Muscle of leg (tissue), 11 donors: ENCODE results near the gene GPS1. TPM values are rescaled to one million over a fixed set of nuclear protein-coding genes. Genes with fewer than 3 reads are reported as not detected.

Source experiments
- DNase-seq: peaks from one replicate; pipeline ENCODE4 v3.0.0; 2013
- H3K27ac ChIP-seq: one replicate; pipeline ENCODE4 v1.5.1; 2013; ENCODE audit warnings: mild to moderate bottlenecking, low read length, control low read depth
- H3K27me3 ChIP-seq: one replicate; pipeline ENCODE4 v1.6.1; 2013; ENCODE audit warnings: low read length; ENCODE audit not compliant: control insufficient read depth, insufficient read depth
- H3K36me3 ChIP-seq: one replicate; pipeline ENCODE4 v1.6.1; 2013; ENCODE audit warnings: low read length; ENCODE audit not compliant: control insufficient read depth, insufficient read depth
- H3K4me1 ChIP-seq: one replicate; pipeline ENCODE4 v1.6.1; 2013; ENCODE audit warnings: low read length; ENCODE audit not compliant: control insufficient read depth, insufficient read depth
- H3K4me3 ChIP-seq: one replicate; pipeline ENCODE4 v1.5.1; 2013; ENCODE audit warnings: low read length, control low read depth
- H3K9me3 ChIP-seq: replicated peaks from 2 replicates; pipeline ENCODE4 v1.6.1; 2013; ENCODE audit warnings: low read depth, low read length; ENCODE audit not compliant: control insufficient read depth
- WGBS: methylation state at CpG from one replicate; pipeline ENCODE4 v1.1.5; 2013; ENCODE audit warnings: missing lambda C conversion rate; ENCODE audit not compliant: insufficient coverage; 5-methylcytosine and 5-hydroxymethylcytosine counted together
- polyA plus RNA-seq, 8 donors: library from polyadenylated mRNA; unstranded; fragments of 120-200 nt; gene quantifications; one replicate each; pipeline versions ENCODE4 v1.2.1 to v1.2.3, GENCODE V29; 2013; ENCODE audit warnings: inconsistent platforms in 1 of 8, low replicate concordance in 1 of 8; ENCODE audit not compliant: insufficient read length in 8 of 8, insufficient read depth in 1 of 8
- total RNA-seq: library from RNA; stranded (reverse); fragments of 120-200 nt; gene quantifications from one replicate; pipeline ENCODE4 v1.2.4, GENCODE V29; 2013

GPS1 gene
- total and polyA plus RNA-seq, 9 donors: 68.1 to 87.7 (median 76.7) TPM

DNA sequence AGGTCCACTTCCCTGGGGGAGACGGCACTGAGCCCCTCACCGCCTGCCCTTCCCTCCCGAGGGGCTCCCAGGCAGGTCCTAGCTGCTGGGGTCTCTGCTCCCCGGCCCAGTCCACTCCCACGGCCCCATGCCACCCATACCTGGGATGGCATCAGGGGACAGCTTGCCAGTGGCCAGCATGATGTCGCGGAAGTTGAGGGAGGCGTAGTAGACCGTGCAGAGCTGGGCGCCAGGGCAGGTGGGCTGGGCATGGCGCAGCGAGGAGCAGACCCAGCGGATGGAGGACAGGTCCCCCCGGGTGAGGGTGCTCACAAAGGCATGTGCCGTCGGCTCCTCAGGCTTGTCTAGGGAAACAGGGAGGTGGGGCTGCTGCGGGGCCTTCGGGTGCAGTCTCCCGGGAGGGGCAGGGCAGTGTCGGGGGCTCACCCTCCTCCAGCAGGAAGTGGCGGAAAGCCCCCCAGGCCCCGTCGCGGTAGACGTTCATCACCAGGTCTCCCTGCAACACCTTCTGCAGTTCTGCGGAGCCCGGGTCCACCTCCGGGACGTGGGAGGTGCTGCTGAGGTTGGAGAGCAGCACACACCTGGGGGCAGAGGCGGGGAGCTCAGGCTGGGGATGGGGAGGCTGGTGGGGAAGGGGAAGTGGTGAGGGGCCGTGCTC lies 32.8 kb downstream of the GPS1 start:
- no peaks in the 10 kb centered on the region for H3K9me3 ChIP-seq
- H3K4me1 ChIP-seq: no peaks in the 10 kb centered on the region
- no peak for DNase-seq
- no peaks in the 10 kb centered on the region for H3K27me3 ChIP-seq
- no peak overlapping the region for H3K27ac ChIP-seq
- H3K36me3 ChIP-seq: peaks cover 98% of the 10 kb centered on the region
- WGBS: 85% methylated on average over 26 of the region's 31 CpGs
- H3K4me3 ChIP-seq: no peak overlapping the region

DNA sequence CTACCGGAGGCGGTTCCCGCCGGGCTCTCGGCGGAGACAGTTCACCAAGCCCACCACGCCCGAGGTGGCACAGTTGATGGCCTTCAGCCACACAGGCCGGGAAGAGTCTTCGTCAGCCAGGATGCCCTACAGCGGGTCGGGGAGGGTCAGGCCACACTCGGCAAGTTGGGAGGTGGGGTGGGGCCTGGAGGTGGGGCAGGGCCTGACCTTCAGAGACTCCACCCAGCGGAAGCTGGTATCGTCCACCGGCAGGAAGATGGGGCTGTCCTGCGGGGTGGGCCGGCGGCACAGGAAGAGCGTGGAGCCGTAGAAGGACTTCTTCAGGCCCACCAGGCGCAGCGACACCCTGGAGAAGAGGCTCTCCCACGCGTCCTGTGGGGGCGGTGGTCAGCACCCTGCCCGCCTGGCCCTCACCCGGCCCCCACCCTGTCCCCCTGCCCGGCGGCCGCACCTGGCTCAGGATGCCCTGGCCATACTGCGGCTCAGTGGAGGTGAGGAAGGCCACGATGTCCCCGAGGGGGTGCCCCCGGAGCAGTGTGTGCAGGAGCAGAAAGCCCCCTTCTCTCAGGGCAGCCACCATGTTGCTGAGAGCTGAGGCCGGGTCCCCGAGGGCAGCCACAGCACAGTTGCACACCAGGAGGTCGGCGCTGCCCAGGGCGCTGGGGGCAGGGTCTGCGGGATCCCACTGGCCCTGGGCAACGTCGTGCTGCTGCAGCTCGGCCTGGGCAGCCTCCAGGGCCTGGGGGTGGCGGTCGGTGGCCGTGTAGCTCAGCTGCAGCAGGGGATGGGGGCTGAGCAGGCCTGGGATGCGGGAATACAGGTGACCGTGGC lies 33.5 kb downstream of the GPS1 start:
- Histone ChIP-seq H3K4me3 (no peak overlapping the region), H3K36me3 (peaks cover 98% of the 10 kb centered on the region), H3K9me3 (no peaks in the 10 kb centered on the region), H3K4me1 (no peaks in the 10 kb centered on the region), H3K27ac (no peak overlapping the region), H3K27me3 (no peaks in the 10 kb centered on the region)
- DNase-seq: no peak
- 84% methylated on average over 42 of the region's 49 CpGs for WGBS

GRCh38 chr17:82085931-82086764 lies 34.5 kb downstream of the GPS1 start:
- 90% methylated on average over 20 of the region's 25 CpGs for WGBS
- no peaks in the 10 kb centered on the region for H3K4me1 ChIP-seq
- no peak overlapping the region for H3K4me3 ChIP-seq
- no peak for DNase-seq
- H3K27me3 ChIP-seq: no peaks in the 10 kb centered on the region
- H3K36me3 ChIP-seq: peaks cover 98% of the 10 kb centered on the region
- H3K9me3 ChIP-seq: no peaks in the 10 kb centered on the region
- H3K27ac ChIP-seq: no peak overlapping the region

DNA sequence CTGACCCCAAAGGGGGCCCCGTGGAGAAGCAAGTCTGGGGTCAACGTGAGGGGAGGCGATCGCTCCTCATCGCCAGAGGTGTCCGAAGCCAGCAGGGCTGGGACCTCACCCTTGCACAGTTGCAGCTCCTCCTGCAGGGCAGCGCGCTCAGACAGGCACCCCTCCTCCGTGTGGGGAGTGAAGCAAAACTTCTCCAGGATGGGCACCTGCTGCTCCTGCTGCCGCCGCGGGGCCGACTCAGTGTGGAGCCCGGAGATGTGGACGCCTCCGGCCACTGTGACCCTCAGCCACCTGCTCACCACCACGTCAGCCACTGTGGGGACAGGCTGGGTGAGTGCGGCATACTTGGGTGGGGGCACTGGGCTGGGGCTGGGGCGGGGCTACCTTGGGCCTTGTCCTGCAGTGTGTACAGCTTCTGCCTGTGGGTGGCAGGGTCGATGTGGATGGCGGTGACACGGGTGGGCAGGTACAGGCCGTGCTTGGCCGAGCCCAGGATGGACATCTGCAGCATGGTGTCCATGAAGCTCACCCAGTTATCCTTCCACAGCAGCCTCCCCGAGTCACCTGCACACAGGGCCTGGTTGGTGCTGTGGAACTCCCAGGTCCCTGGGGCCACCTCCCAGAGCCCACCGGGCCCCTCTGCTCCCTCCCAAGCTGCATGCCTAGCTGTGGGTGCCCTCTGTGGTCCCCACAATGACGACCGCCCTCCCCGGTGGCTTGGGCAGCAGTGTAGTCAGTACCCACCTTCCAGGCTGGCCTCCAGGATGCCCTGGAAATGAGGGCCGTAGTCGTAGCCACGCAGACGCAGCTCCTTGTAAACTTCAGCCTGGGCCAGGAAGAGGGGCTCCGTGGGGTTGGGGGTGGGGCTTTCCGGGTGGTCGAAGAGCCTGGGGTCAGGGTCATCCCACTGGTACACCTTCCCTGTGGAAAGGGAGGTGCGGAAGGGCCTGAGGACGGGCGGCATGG lies 35.5 kb downstream of the GPS1 start:
- Histone ChIP-seq H3K4me3 (no peak overlapping the region), H3K4me1 (no peaks in the 10 kb centered on the region), H3K27me3 (no peaks in the 10 kb centered on the region), H3K36me3 (peaks cover 100% of the 10 kb centered on the region), H3K27ac (no peak overlapping the region), H3K9me3 (no peaks in the 10 kb centered on the region)
- DNase-seq: no peak
- 87% methylated on average over 27 of the region's 39 CpGs for WGBS

- 92% methylated on average over 36 of the region's 48 CpGs for WGBS
- Histone ChIP-seq H3K27me3 (no peaks in the 10 kb centered on the region), H3K4me1 (no peaks in the 10 kb centered on the region), H3K4me3 (no peak overlapping the region), H3K9me3 (no peaks in the 10 kb centered on the region), H3K36me3 (peaks cover 100% of the 10 kb centered on the region), H3K27ac (no peak overlapping the region)
- DNase-seq: no peak
Observed at GRCh38 chr17:82087961-82088837, 36.5 kb downstream of the GPS1 start.

- no peak overlapping the region for H3K4me3 ChIP-seq
- H3K4me1 ChIP-seq: no peaks in the 10 kb centered on the region
- no peaks in the 10 kb centered on the region for H3K9me3 ChIP-seq
- peaks cover 99% of the 10 kb centered on the region for H3K36me3 ChIP-seq
- no peak for DNase-seq
- no peaks in the 10 kb centered on the region for H3K27me3 ChIP-seq
- 92% methylated on average over 36 of the region's 47 CpGs for WGBS
- H3K27ac ChIP-seq: no peak overlapping the region
Observed at GRCh38 chr17:82088838-82089722, 37.4 kb downstream of the GPS1 start.

DNA sequence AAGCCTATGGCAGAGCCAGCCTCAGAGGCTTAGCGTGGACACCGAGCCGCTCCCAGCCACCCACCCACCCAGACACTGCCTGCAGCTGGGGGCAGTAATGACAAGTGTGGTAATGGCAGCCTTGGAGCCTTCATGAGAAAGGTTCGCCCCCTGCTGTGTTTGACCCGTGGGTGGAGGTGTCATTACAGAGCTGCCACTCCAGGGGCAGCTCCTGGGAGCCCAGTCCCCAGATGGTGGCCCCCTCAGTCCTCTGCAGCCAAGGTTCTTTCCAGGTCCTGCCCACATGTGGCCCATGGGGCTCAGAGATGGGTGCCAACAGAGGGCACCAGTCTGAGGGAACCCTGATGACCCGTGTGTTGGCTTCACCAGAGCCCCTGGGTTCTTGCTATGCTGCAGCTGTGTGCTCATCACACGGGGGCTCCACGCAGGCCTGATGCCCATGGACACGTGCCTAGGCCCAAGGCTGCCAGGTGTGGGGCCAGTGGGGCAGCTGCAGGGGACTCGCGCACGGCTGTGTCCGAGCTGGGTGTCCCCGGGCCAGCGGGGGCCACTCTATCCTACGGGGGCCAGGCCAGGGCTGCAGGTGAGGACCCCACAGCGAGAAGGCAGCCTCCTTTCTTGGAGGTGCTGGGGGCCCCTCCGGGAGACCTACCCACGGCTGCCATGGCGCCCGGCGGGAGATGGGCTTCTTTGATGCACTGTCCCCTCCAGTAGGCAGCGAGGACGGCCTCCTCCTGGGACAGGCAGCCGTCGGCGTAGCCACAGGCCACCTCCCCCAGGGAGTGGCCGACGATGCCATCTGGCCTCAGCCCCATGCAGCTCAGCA lies 38.2 kb downstream of the GPS1 start:
- no peaks in the 10 kb centered on the region for H3K27me3 ChIP-seq
- no peaks in the 10 kb centered on the region for H3K4me1 ChIP-seq
- H3K27ac ChIP-seq: no peak overlapping the region
- H3K36me3 ChIP-seq: peaks cover 95% of the 10 kb centered on the region
- DNase-seq: no peak
- no peaks in the 10 kb centered on the region for H3K9me3 ChIP-seq
- WGBS: 83% methylated on average over 23 of the region's 29 CpGs
- H3K4me3 ChIP-seq: no peak overlapping the region
